Body of pancreas (tissue), 4 donors: ENCODE measurements around the gene KLKB1. TPM values are rescaled to one million over a fixed set of nuclear protein-coding genes. Genes with fewer than 3 reads are reported as not detected.
A peak's percentile ranks its signal among the peaks of the same experiment; 100 is the strongest.

Source experiments
- ATAC-seq: fragments of 150-250 bp; one replicate; pipeline ENCODE4 v1.9.1; 2016
- DNase-seq, 4 donors: peaks; one replicate each; pipeline ENCODE4 v3.0.0-alpha.2; 2019
- H3K27ac ChIP-seq, 4 donors: fragments of 200-600 bp; sonication (generic); 1 replicate in 3 of 4; 2 replicates in 1 of 4; pipeline versions ENCODE4 v1.5.1 to v1.6.1; 2016 to 2019; ENCODE audit warnings: mild to moderate bottlenecking in 1 of 4, mixed read lengths in 1 of 4, moderate library complexity in 1 of 4
- H3K27me3 ChIP-seq, 2 donors: fragments of 200-600 bp; sonication (generic); one replicate each; pipeline ENCODE4 v1.6.0; 2016; ENCODE audit warnings: mild to moderate bottlenecking in 1 of 2
- H3K36me3 ChIP-seq, 2 donors: fragments of 200-600 bp; sonication (generic); replicated peaks in 1 of 2; 2 replicates each; pipeline ENCODE4 v1.5.1; 2016; ENCODE audit warnings: low read depth in 2 of 2; ENCODE audit not compliant: insufficient read depth in 1 of 2
- H3K4me1 ChIP-seq: fragments of 200-600 bp; sonication (generic); one replicate; pipeline ENCODE4 v1.6.0; 2016
- H3K4me3 ChIP-seq, 2 donors: fragments of 200-600 bp; sonication (generic); 1 replicate in 1 of 2; 2 replicates in 1 of 2; pipeline ENCODE4 v1.5.1; 2016 to 2019
- H3K9me3 ChIP-seq, 3 donors: fragments of 200-600 bp; sonication (generic); 1 replicate in 2 of 3; 2 replicates in 1 of 3; pipeline ENCODE4 v1.5.1; 2016
- CTCF ChIP-seq, 7 experiments: fragments of 450-650 bp in 4 of 7; fragments of 200-600 bp in 3 of 7; sonication (generic) in 3 of 7; IDR thresholded peaks; one replicate each; pipeline ENCODE4 v1.5.1; 2016 to 2019; ENCODE audit warnings: antibody characterized with exemption in 7 of 7
- POLR2A ChIP-seq, 3 donors: fragments of 450-650 bp; IDR thresholded peaks; one replicate each; pipeline ENCODE4 v1.6.1; 2016; ENCODE audit warnings: antibody characterized with exemption in 3 of 3, mild to moderate bottlenecking in 2 of 3
- WGBS, 2 donors: methylation state at CpG; one replicate each; pipeline ENCODE4 v1.1.5; 2017; 5-methylcytosine and 5-hydroxymethylcytosine counted together
- intact Hi-C: fragments of 100-400 bp; cut with DNase I; formaldehyde crosslinking; loops from one replicate; pipeline ENCODE4 v1.15.1; 2023
- total RNA-seq, 2 donors: library from RNA; depleted of rRNA; stranded (reverse); fragments of >200 nt; gene quantifications; one replicate each; pipeline ENCODE4 v1.1.0, GENCODE V29; 2016

KLKB1 gene
- total RNA-seq, 2 donors from 2014 or later = 2.6 to 3.1 TPM

- TF ChIP-seq CTCF (IDR thresholded peaks at IDR 0.05) = peak in 4 of 7 experiments; percentile 0 to 20 (median 13)
- no peak for TF ChIP-seq POLR2A (IDR thresholded peaks at IDR 0.05)
- Histone ChIP-seq H3K36me3 (no peaks in the 10 kb centered on the region), H3K4me3 (no peak overlapping the region), H3K9me3 (peaks cover 0 to 19% (median 0%) of the 10 kb centered on the region in 3 donors), H3K4me1 (peaks cover 8% of the 10 kb centered on the region), H3K27me3 (no peaks in the 10 kb centered on the region), H3K27ac (peak overlapping the region in 2 of 4 donors; percentile 37 to 43)
- DNase-seq (no peak), ATAC-seq (peak; percentile 33)
- intact Hi-C loops = no loop called here
- WGBS, 2 donors = 56 to 58% methylated on average over 2 of the region's 2 CpGs
Measured at GRCh38 chr4:186228514-186228894, 1.2 kb downstream of the KLKB1 start.

- H3K4me3 ChIP-seq = no peak overlapping the region
- DNase-seq = no peak
- ATAC-seq = no peak
- WGBS, 2 donors = 16 to 24% methylated on average over 2 of the region's 2 CpGs
- H3K27ac ChIP-seq = no peak overlapping the region
- no peak for TF ChIP-seq CTCF (IDR thresholded peaks at IDR 0.05)
- TF ChIP-seq POLR2A (IDR thresholded peaks at IDR 0.05) = no peak
- no peaks in the 10 kb centered on the region for H3K36me3 ChIP-seq
- intact Hi-C loops = no loop called here
- H3K4me1 ChIP-seq = no peaks in the 10 kb centered on the region
- no peaks in the 10 kb centered on the region for H3K27me3 ChIP-seq
- no peaks in the 10 kb centered on the region for H3K9me3 ChIP-seq
Measured at GRCh38 chr4:186234367-186234766, 7.1 kb downstream of the KLKB1 start.

GRCh38 chr4:186236126-186236525 is 8.8 kb downstream of the KLKB1 start:
- H3K36me3 ChIP-seq = peaks cover 0 to 2% of the 10 kb centered on the region in 2 donors
- intact Hi-C loops = no loop called here
- no peaks in the 10 kb centered on the region for H3K9me3 ChIP-seq
- no peaks in the 10 kb centered on the region for H3K4me1 ChIP-seq
- H3K4me3 ChIP-seq = no peak overlapping the region
- no peaks in the 10 kb centered on the region for H3K27me3 ChIP-seq
- no peak overlapping the region for H3K27ac ChIP-seq
- WGBS, 2 donors = 69 to 70% methylated on average over 4 of the region's 4 CpGs
- DNase-seq (no peak), ATAC-seq (no peak)
- TF ChIP-seq POLR2A (IDR thresholded peaks at IDR 0.05) = no peak
- no peak for TF ChIP-seq CTCF (IDR thresholded peaks at IDR 0.05)

GRCh38 chr4:186240452-186240847 is 13.1 kb downstream of the KLKB1 start:
- Histone ChIP-seq H3K4me3 (no peak overlapping the region), H3K9me3 (no peaks in the 10 kb centered on the region), H3K27ac (no peak overlapping the region), H3K4me1 (no peaks in the 10 kb centered on the region), H3K36me3 (peaks cover 0 to 2% of the 10 kb centered on the region in 2 donors), H3K27me3 (no peaks in the 10 kb centered on the region)
- DNase-seq (no peak), ATAC-seq (no peak)
- TF ChIP-seq CTCF (IDR thresholded peaks at IDR 0.05) = no peak
- intact Hi-C loops = no loop called here
- 80 to 89% methylated on average over 7 of the region's 7 CpGs for WGBS, 2 donors

GRCh38 chr4:186240848-186241491 is 13.7 kb downstream of the KLKB1 start:
- WGBS, 2 donors = 83 to 91% methylated on average over 7 of the region's 7 CpGs
- Histone ChIP-seq H3K36me3 (peaks cover 0 to 2% of the 10 kb centered on the region in 2 donors), H3K27ac (no peak overlapping the region), H3K4me1 (no peaks in the 10 kb centered on the region), H3K4me3 (no peak overlapping the region), H3K9me3 (no peaks in the 10 kb centered on the region), H3K27me3 (no peaks in the 10 kb centered on the region)
- ATAC-seq = peak; percentile 12
- no peak for DNase-seq
- TF ChIP-seq CTCF (IDR thresholded peaks at IDR 0.05) (no peak), POLR2A (IDR thresholded peaks at IDR 0.05) (no peak)
- intact Hi-C loops = no loop called here
